NCI-H460 (cell line): ENCODE measurements around the gene PFKFB4. TPM values are rescaled to one million over a fixed set of nuclear protein-coding genes. Genes with fewer than 3 reads are reported as not detected.

Experiments
- DNase-seq: peaks from one replicate; pipeline ENCODE4 v3.0.0-alpha.2; 2016; ENCODE audit warnings: low read depth; ENCODE audit errors: extremely low read depth
- small RNA-seq, 2 experiments: library from RNA; depleted of rRNA; stranded (forward); fragments of <200 nt; gene quantifications; one replicate each; pipeline ENCODE3, GENCODE V24; 2014
- total RNA-seq: library from RNA; depleted of rRNA; stranded (reverse); fragments of >200 nt; shearing (Covaris generic); gene quantifications from 2 replicates; pipeline ENCODE4 v1.2.3, GENCODE V29; 2014; rRNA removed

Gene PFKFB4
- total RNA-seq, 1 experiment from 2014 or later, result 5.7 TPM

GRCh38 chr3:48469046-48469915 lies 87.3 kb downstream of the PFKFB4 start:
- DNase-seq, result no peak

GRCh38 chr3:48468329-48468731 lies 88.3 kb downstream of the PFKFB4 start:
- DNase-seq, result no peak

Small RNAs within 50 kb of the gene (small RNA-seq; reads per million reads assigned to genes)
- gene MIR6823, result 0 reads per million in 2 experiments

Other genes starting within 250 kb of the PFKFB4 start
- not detected in 2 replicates for gene SPINK8, start 223.1 kb downstream of the PFKFB4 start, total RNA-seq
- gene FBXW12, start 184.6 kb downstream of the PFKFB4 start, total RNA-seq, result not detected in 2 replicates
- gene PLXNB1, start 126.7 kb downstream of the PFKFB4 start, total RNA-seq, result 4.3 and 5.6 TPM in 2 replicates
- gene CCDC51, start 116.7 kb downstream of the PFKFB4 start, total RNA-seq, result 16.2 and 20.5 TPM in 2 replicates
- 392 and 447 TPM in 2 replicates for gene TMA7, start 116.5 kb downstream of the PFKFB4 start, total RNA-seq
- gene ATRIP, start 110.1 kb downstream of the PFKFB4 start, total RNA-seq, result 5.6 and 5.9 TPM in 2 replicates
- 124 and 139 TPM in 2 replicates for gene SHISA5, start 52.6 kb downstream of the PFKFB4 start, total RNA-seq
- gene UCN2, start 7.0 kb upstream of the PFKFB4 start, total RNA-seq, result not detected in 2 replicates
- 0.63 and 4.2 TPM in 2 replicates for gene COL7A1, start 38.5 kb upstream of the PFKFB4 start, total RNA-seq
- 193 and 196 TPM in 2 replicates for gene UQCRC1, start 52.8 kb upstream of the PFKFB4 start, total RNA-seq
- gene TMEM89, start 65.0 kb upstream of the PFKFB4 start, total RNA-seq, result not detected in 2 replicates
- gene SLC26A6, start 78.7 kb upstream of the PFKFB4 start, total RNA-seq, result 7.7 and 9.4 TPM in 2 replicates
- 0.79 and 1.4 TPM in 2 replicates for gene CELSR3, start 106.1 kb upstream of the PFKFB4 start, total RNA-seq
- 15.9 and 17.2 TPM in 2 replicates for gene NCKIPSD, start 129.1 kb upstream of the PFKFB4 start, total RNA-seq
- gene IP6K2, start 160.4 kb upstream of the PFKFB4 start, total RNA-seq, result 45.0 and 56.3 TPM in 2 replicates